PFSK-1 (cell line): ENCODE data around the gene ZNF439.

Experiments used
- FOXP2 ChIP-seq: optimal IDR thresholded peaks from 2 replicates; pipeline ENCODE3; 2011; ENCODE audit warnings: borderline replicate concordance, control low read depth, inconsistent platforms; ENCODE audit not compliant: insufficient read depth; ENCODE audit errors: extremely low read length, extremely low read depth
- POLR2AphosphoS5 ChIP-seq: IDR thresholded peaks from 2 replicates; pipeline ENCODE4 v1.6.1; 2012; ENCODE audit warnings: low read depth, mild to moderate bottlenecking, control low read depth, low read length, moderate library complexity
- REST ChIP-seq, 2 experiments: IDR thresholded peaks; 2 replicates each; pipeline versions ENCODE4 v1.6.1 to v1.8.0; 2011 to 2012; ENCODE audit warnings: low read depth in 2 of 2, low read length in 2 of 2, control low read depth in 1 of 2, inconsistent platforms in 1 of 2, mild to moderate bottlenecking in 1 of 2, moderate library complexity in 1 of 2; ENCODE audit not compliant: insufficient read depth in 1 of 2
- SIN3A ChIP-seq: IDR thresholded peaks from 2 replicates; pipeline ENCODE4 v1.6.1; 2012; ENCODE audit warnings: mild to moderate bottlenecking, low read length, moderate library complexity, borderline replicate concordance; ENCODE audit not compliant: insufficient read depth
- TAF1 ChIP-seq: IDR thresholded peaks from 2 replicates; pipeline ENCODE4 v1.6.1; 2012; ENCODE audit warnings: low read length, control low read depth, borderline replicate concordance; ENCODE audit not compliant: insufficient read depth

The ZNF439 gene

GRCh38 chr19:11887611-11888531 is 39.3 kb downstream of the ZNF439 start, which contains the start of gene ZNF69:
Gene ZNF69 (plus strand): TSS chr19:11887782. CDS start chr19:11887924, 142 bp downstream.
- TF ChIP-seq SIN3A (no peak), REST (IDR thresholded peaks at IDR 0.05; ENCODE audit: insufficient read depth in 1 of 2, low read depth in 2 of 2, low read length in 2 of 2) (no peak), TAF1 (no peak), POLR2AphosphoS5 (peak; percentile 59; the same call in 1 of the 2 replicates), FOXP2 (no peak)

GRCh38 chr19:11890634-11891033 is 42.1 kb downstream of the ZNF439 start:
- no peak for TF ChIP-seq POLR2AphosphoS5
- TF ChIP-seq SIN3A: no peak
- no peak for TF ChIP-seq FOXP2
- TF ChIP-seq TAF1: no peak
- TF ChIP-seq REST (IDR thresholded peaks at IDR 0.05; ENCODE audit: insufficient read depth in 1 of 2, low read depth in 2 of 2, low read length in 2 of 2): no peak

GRCh38 chr19:11894851-11895250 is 46.3 kb downstream of the ZNF439 start:
- TF ChIP-seq TAF1: no peak

GRCh38 chr19:11902228-11902627 is 53.7 kb downstream of the ZNF439 start:
- TF ChIP-seq POLR2AphosphoS5: no peak
- no peak for TF ChIP-seq FOXP2
- no peak for TF ChIP-seq TAF1
- TF ChIP-seq REST (IDR thresholded peaks at IDR 0.05; ENCODE audit: insufficient read depth in 1 of 2, low read depth in 2 of 2, low read length in 2 of 2): no peak
- no peak for TF ChIP-seq SIN3A

GRCh38 chr19:11905928-11906327 is 57.4 kb downstream of the ZNF439 start:
- no peak for TF ChIP-seq SIN3A
- no peak for TF ChIP-seq FOXP2
- no peak for TF ChIP-seq TAF1
- TF ChIP-seq POLR2AphosphoS5: no peak
- TF ChIP-seq REST (IDR thresholded peaks at IDR 0.05; ENCODE audit: insufficient read depth in 1 of 2, low read depth in 2 of 2, low read length in 2 of 2): no peak
